Caco-2 (cell line): ENCODE data around the gene EPHX1. TPM values are rescaled to one million over a fixed set of nuclear protein-coding genes. Genes with fewer than 3 reads are reported as not detected.

Source experiments
- BruUV-seq: library from RNA; stranded (reverse); fragments of 400-500 nt; replicated peaks from 2 replicates; lab custom pipeline; 2021; lab: Mats Ljungman, UMichigan
- CTCF ChIA-PET: fragments of 300-600 bp; sonication (Branson Sonifier 250); formaldehyde crosslinking; loops from one replicate; lab custom pipeline; 2022; ENCODE audit warnings: antibody characterized with exemption; lab: Charles Lee
- POLR2A ChIA-PET: fragments of 300-600 bp; sonication (Branson Sonifier 250); formaldehyde crosslinking; loops from one replicate; lab custom pipeline; 2022; ENCODE audit warnings: antibody characterized with exemption; lab: Charles Lee
- DNase-seq, 2 experiments: peaks; one replicate each; pipeline versions ENCODE4 v3.0.0 to v3.0.0-alpha.2; 2020 to 2022
- H3K27me3 ChIP-seq: replicated peaks from 2 replicates; pipeline ENCODE4 v1.6.0; 2011; ENCODE audit warnings: low read length; ENCODE audit not compliant: control insufficient read depth, insufficient read depth
- H3K36me3 ChIP-seq: 2 replicates; pipeline ENCODE4 v1.5.1; 2011; ENCODE audit warnings: low read length; ENCODE audit not compliant: control insufficient read depth, insufficient read depth
- H3K4me1 ChIP-seq: fragments of 250-450 bp; sonication (Bioruptor Pico); 2 replicates; pipeline ENCODE4 v1.5.1; 2020; ENCODE audit warnings: mild to moderate bottlenecking
- H3K4me3 ChIP-seq: 2 replicates; pipeline ENCODE4 v1.5.1; 2011; ENCODE audit warnings: low read depth, mild to moderate bottlenecking, control low read depth, low read length
- H3K9me3 ChIP-seq: fragments of 250-450 bp; sonication (Bioruptor Pico); 2 replicates; pipeline ENCODE4 v1.5.1; 2020; ENCODE audit warnings: mild to moderate bottlenecking, moderate library complexity
- H3K27ac Mint-ChIP-seq: one replicate; pipeline ENCODE4 v1.8.0; 2022; ENCODE audit warnings: mixed read lengths; ENCODE audit not compliant: unreplicated experiment
- H3K27me3 Mint-ChIP-seq: one replicate; pipeline ENCODE4 v1.8.0; 2022; ENCODE audit warnings: mixed read lengths; ENCODE audit not compliant: insufficient read depth, unreplicated experiment
- H3K36me3 Mint-ChIP-seq: one replicate; pipeline ENCODE4 v1.8.0; 2022; ENCODE audit warnings: mild to moderate bottlenecking, mixed read lengths; ENCODE audit not compliant: insufficient read depth, unreplicated experiment
- H3K4me1 Mint-ChIP-seq: one replicate; pipeline ENCODE4 v1.8.0; 2022; ENCODE audit warnings: low read depth, mixed read lengths; ENCODE audit not compliant: unreplicated experiment
- H3K4me3 Mint-ChIP-seq: one replicate; pipeline ENCODE4 v1.8.0; 2022; ENCODE audit warnings: mild to moderate bottlenecking, moderate library complexity, mixed read lengths; ENCODE audit not compliant: unreplicated experiment
- H3K9me3 Mint-ChIP-seq: one replicate; pipeline ENCODE4 v1.8.0; 2022; ENCODE audit warnings: mixed read lengths; ENCODE audit not compliant: unreplicated experiment
- intact Hi-C: fragments of 100-400 bp; cut with micrococcal nuclease; formaldehyde crosslinking; loops from one replicate; pipeline ENCODE4 v1.10.0; 2022; ENCODE audit not compliant: unreplicated experiment
- total RNA-seq: library from RNA; stranded (reverse); gene quantifications from 2 replicates; pipeline ENCODE4 v1.2.3, GENCODE V29; 2022
- TF ChIP-seq, protein P1 (sequence below), 2 experiments: fragments of 200-600 bp in 1 of 2; IDR thresholded peaks; 1 replicate in 1 of 2; 2 replicates in 1 of 2; pipeline versions ENCODE4 v1.5.1 to v1.8.0; 2011 to 2022; ENCODE audit warnings: antibody characterized with exemption in 1 of 2, control low read depth in 1 of 2, inconsistent platforms in 1 of 2, low read depth in 1 of 2, low read length in 1 of 2, mild to moderate bottlenecking in 1 of 2, moderate library complexity in 1 of 2; ENCODE audit not compliant: insufficient read depth in 1 of 2, severe bottlenecking in 1 of 2, unreplicated experiment in 1 of 2

Gene EPHX1
- total RNA-seq, 1 experiment from 2014 or later, result 88.5 TPM

DNA sequence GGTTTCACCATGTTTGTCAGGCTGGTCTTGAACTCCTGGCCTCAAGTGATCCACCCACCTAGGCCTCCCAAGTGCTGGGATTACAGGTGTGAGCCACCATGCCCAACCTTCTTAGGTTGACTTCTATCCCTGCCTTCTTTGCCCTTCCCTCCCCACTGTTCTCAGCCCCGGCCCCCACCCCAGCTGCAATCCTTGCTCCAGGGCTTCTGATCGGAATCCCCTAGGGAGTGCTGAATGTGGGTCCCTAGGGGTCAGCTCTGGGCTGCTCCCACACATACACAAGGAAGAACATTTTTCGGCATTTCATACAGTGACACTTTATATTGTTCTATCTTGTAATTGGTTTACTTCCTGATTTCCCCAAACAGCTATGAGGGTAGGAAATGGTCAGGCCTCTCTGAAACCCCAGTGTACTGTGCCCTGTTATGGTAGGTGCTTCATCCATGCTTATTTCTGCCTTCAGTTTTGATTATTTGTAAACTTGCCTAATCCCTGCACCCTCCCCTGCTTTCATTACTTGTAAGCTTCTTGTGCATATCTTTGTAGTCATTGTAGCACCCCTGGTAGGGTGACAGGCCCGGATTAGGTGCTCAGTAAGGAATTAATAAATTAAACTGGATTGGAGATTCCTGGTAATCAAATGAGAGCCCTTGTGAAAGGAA lies 38.1 kb upstream of the EPHX1 start:
- Mint-ChIP-seq H3K4me1 (peaks cover 44% of the 10 kb centered on the region), H3K4me3 (no peak overlapping the region), H3K36me3 (no peaks in the 10 kb centered on the region), H3K9me3 (no peaks in the 10 kb centered on the region), H3K27ac (peak overlapping the region; percentile 48), H3K27me3 (no peaks in the 10 kb centered on the region)
- H3K36me3 ChIP-seq, result no peaks in the 10 kb centered on the region; the same call in 1 of the 2 replicates
- TF ChIP-seq, protein P1, sequence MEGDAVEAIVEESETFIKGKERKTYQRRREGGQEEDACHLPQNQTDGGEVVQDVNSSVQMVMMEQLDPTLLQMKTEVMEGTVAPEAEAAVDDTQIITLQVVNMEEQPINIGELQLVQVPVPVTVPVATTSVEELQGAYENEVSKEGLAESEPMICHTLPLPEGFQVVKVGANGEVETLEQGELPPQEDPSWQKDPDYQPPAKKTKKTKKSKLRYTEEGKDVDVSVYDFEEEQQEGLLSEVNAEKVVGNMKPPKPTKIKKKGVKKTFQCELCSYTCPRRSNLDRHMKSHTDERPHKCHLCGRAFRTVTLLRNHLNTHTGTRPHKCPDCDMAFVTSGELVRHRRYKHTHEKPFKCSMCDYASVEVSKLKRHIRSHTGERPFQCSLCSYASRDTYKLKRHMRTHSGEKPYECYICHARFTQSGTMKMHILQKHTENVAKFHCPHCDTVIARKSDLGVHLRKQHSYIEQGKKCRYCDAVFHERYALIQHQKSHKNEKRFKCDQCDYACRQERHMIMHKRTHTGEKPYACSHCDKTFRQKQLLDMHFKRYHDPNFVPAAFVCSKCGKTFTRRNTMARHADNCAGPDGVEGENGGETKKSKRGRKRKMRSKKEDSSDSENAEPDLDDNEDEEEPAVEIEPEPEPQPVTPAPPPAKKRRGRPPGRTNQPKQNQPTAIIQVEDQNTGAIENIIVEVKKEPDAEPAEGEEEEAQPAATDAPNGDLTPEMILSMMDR (IDR thresholded peaks at IDR 0.05; ENCODE audit: insufficient read depth in 1 of 2, low read depth in 1 of 2, low read length in 1 of 2, severe bottlenecking in 1 of 2, unreplicated experiment in 1 of 2), result no peak
- ChIA-PET CTCF (interaction anchor here (0.7 to 1.8 kb wide), 13 partner anchors 35 to 297 kb away, joined by 3 to 11 read pairs (median 4); partner anchors contain the start of genes ENAH and EPHX1), POLR2A (interaction anchor here (1.0 to 1.1 kb wide), 2 partner anchors 119 to 123 kb away, joined by 4 to 5 read pairs; partner anchors contain the start of gene ENAH)
- no peak for DNase-seq
- no peaks in the 10 kb centered on the region for H3K9me3 ChIP-seq
- no peaks in the 10 kb centered on the region for H3K27me3 ChIP-seq
- H3K4me1 ChIP-seq, result peaks cover 57% of the 10 kb centered on the region
- no TSS peak for BruUV-seq
- intact Hi-C loops, result loop anchor here (1.0 to 5.0 kb wide), 10 partner anchors 17 to 296 kb away; partner anchors contain the start of gene ENAH
- H3K4me3 ChIP-seq, result no peak overlapping the region

DNA sequence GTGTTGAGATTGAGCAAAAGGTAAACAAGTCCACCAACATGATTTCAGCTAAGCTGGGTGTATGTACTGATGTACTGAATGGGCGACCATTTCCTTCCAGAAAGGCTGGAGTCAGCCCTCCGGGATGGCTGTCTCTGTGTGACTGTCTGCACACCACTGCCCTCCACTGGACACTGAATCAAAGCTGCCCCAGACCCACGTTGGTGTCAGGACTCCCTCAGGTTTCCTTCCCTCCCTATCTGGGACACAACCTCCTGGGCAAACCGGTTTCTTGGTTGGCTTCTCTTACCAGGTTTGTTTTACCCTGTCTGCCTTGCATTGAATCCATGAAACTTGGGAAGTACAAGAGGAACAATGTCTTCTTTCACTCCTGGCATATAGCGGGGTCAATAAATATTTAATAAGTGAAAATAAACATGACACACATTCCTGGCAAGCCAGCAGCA lies 37.6 kb upstream of the EPHX1 start:
- Histone ChIP-seq H3K9me3 (no peaks in the 10 kb centered on the region), H3K36me3 (no peaks in the 10 kb centered on the region; the same call in 1 of the 2 replicates), H3K4me3 (no peak overlapping the region), H3K27me3 (no peaks in the 10 kb centered on the region), H3K4me1 (peaks cover 51% of the 10 kb centered on the region)
- H3K27me3 Mint-ChIP-seq, result no peaks in the 10 kb centered on the region
- ChIA-PET POLR2A (interaction anchor here (1.0 to 1.1 kb wide), 2 partner anchors 120 to 124 kb away, joined by 4 to 5 read pairs; partner anchors contain the start of gene ENAH), CTCF (interaction anchor here (0.6 to 1.8 kb wide), 14 partner anchors 36 to 298 kb away, joined by 3 to 11 read pairs (median 4); partner anchors contain the start of genes ENAH and EPHX1)
- no peak overlapping the region for H3K4me3 Mint-ChIP-seq
- DNase-seq, result peak; percentile 94
- no peaks in the 10 kb centered on the region for H3K36me3 Mint-ChIP-seq
- H3K9me3 Mint-ChIP-seq, result no peaks in the 10 kb centered on the region
- H3K27ac Mint-ChIP-seq, result peak overlapping the region; percentile 48
- peaks cover 42% of the 10 kb centered on the region for H3K4me1 Mint-ChIP-seq
- TF ChIP-seq, protein P1 (IDR thresholded peaks at IDR 0.05; ENCODE audit: insufficient read depth in 1 of 2, low read depth in 1 of 2, low read length in 1 of 2, severe bottlenecking in 1 of 2, unreplicated experiment in 1 of 2), result peak; percentile 87 to 89
- no TSS peak for BruUV-seq
- intact Hi-C loops, result loop anchor here (1.0 to 5.0 kb wide), 10 partner anchors 18 to 297 kb away; partner anchors contain the start of gene ENAH

DNA sequence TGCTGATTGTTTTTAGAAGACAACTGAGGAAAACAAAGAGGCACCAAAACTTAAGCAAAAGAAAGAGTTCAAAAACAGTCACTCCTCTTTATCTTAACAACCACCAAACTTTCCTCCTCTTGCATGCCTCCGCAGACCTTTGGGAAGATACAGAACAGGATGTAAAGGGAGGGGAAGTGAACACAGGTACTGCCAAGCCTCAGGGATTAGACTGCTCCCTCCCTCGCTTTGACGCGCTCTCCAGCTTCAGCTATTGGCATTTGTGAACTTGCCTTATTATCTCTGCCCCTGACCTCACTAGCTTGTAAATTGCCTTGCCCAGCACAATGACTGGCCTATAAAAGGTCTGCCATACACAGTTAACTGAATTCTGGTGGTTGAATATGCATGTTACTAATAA lies 37.1 kb upstream of the EPHX1 start:
- H3K27ac Mint-ChIP-seq, result no peak overlapping the region
- no peak overlapping the region for H3K4me3 ChIP-seq
- H3K4me3 Mint-ChIP-seq, result no peak overlapping the region

More for the DNA sequence above, 37.1 kb upstream of the EPHX1 start:
- TF ChIP-seq, protein P1 (IDR thresholded peaks at IDR 0.05; ENCODE audit: insufficient read depth in 1 of 2, low read depth in 1 of 2, low read length in 1 of 2, severe bottlenecking in 1 of 2, unreplicated experiment in 1 of 2), result no peak
- Histone ChIP-seq H3K27me3 (no peaks in the 10 kb centered on the region), H3K36me3 (no peaks in the 10 kb centered on the region; the same call in 1 of the 2 replicates), H3K9me3 (no peaks in the 10 kb centered on the region), H3K4me1 (peaks cover 46% of the 10 kb centered on the region)
- no peaks in the 10 kb centered on the region for H3K27me3 Mint-ChIP-seq
- peaks cover 37% of the 10 kb centered on the region for H3K4me1 Mint-ChIP-seq
- H3K9me3 Mint-ChIP-seq, result no peaks in the 10 kb centered on the region
- POLR2A ChIA-PET, result interaction anchor here (1.0 to 1.1 kb wide), 2 partner anchors 120 to 124 kb away, joined by 4 to 5 read pairs; partner anchors contain the start of gene ENAH
- CTCF ChIA-PET, result interaction anchor here (0.6 to 1.8 kb wide), 13 partner anchors 36 to 298 kb away, joined by 3 to 11 read pairs (median 5); partner anchors contain the start of genes ENAH and EPHX1
- BruUV-seq, result no TSS peak
- intact Hi-C loops, result loop anchor here (1.0 to 5.0 kb wide), 10 partner anchors 18 to 298 kb away; partner anchors contain the start of gene ENAH
- no peaks in the 10 kb centered on the region for H3K36me3 Mint-ChIP-seq
- DNase-seq, result no peak
